HepG2 (cell line): ENCODE results near the gene CCNT2. TPM values are rescaled to one million over a fixed set of nuclear protein-coding genes. Genes with fewer than 3 reads are reported as not detected.

Experiments used
- ELF3 ChIP-seq: IDR thresholded peaks from 2 replicates; pipeline ENCODE4 v1.6.1; 2016; ENCODE audit warnings: missing genetic modification reagents, missing compliant biosample characterization
- HNF4G ChIP-seq, 2 experiments: sonication (generic) in 1 of 2; formaldehyde crosslinking in 1 of 2; IDR thresholded peaks; 2 replicates each; pipeline versions ENCODE4 v1.4.0 to v1.6.1; 2011 to 2020; ENCODE audit warnings: borderline replicate concordance in 2 of 2, low read depth in 2 of 2, mild to moderate bottlenecking in 2 of 2, low read length in 1 of 2, missing genetic modification reagents in 1 of 2, moderate library complexity in 1 of 2
- KLF13 ChIP-seq: sonication (generic); formaldehyde crosslinking; IDR thresholded peaks from 2 replicates; pipeline ENCODE4 v1.4.0; 2020; ENCODE audit warnings: mild to moderate bottlenecking, missing genetic modification reagents
- KLF15 ChIP-seq: sonication (generic); formaldehyde crosslinking; IDR thresholded peaks from 2 replicates; pipeline ENCODE4 v1.8.1; 2023; ENCODE audit warnings: borderline replicate concordance, mild to moderate bottlenecking, inconsistent platforms, missing genetic modification reagents, mixed read lengths
- MLLT10 ChIP-seq: sonication (generic); formaldehyde crosslinking; IDR thresholded peaks from 2 replicates; pipeline ENCODE4 v1.4.0; 2020; ENCODE audit warnings: missing genetic modification reagents
- MXI1 ChIP-seq: IDR thresholded peaks from 3 replicates; pipeline ENCODE4 v1.6.1; 2012; ENCODE audit warnings: low read depth, low read length, inconsistent platforms, borderline replicate concordance
- PITX1 ChIP-seq: sonication (generic); formaldehyde crosslinking; IDR thresholded peaks from 2 replicates; pipeline ENCODE4 v1.5.1; 2020; ENCODE audit warnings: mild to moderate bottlenecking, missing genetic modification reagents
- SP5 ChIP-seq: IDR thresholded peaks from 2 replicates; pipeline ENCODE4 v1.6.1; 2016; ENCODE audit warnings: low read depth, borderline replicate concordance
- SRY ChIP-seq: sonication (generic); formaldehyde crosslinking; IDR thresholded peaks from 2 replicates; pipeline ENCODE4 v1.8.0; 2022; ENCODE audit warnings: mild to moderate bottlenecking, missing genetic modification reagents
- TP53 ChIP-seq: sonication (generic); formaldehyde crosslinking; conservative IDR thresholded peaks from 2 replicates; pipeline ENCODE4 v1.4.0; 2020; ENCODE audit warnings: missing genetic modification reagents
- YEATS4 ChIP-seq: sonication (generic); formaldehyde crosslinking; IDR thresholded peaks from 2 replicates; pipeline ENCODE4 v1.4.0; 2020; ENCODE audit warnings: missing genetic modification reagents, borderline replicate concordance
- ZNF326 ChIP-seq: sonication (generic); formaldehyde crosslinking; IDR thresholded peaks from 2 replicates; pipeline ENCODE4 v1.4.0; 2020; ENCODE audit warnings: missing genetic modification reagents, borderline replicate concordance
- ZNF383 ChIP-seq: sonication (generic); formaldehyde crosslinking; IDR thresholded peaks from 2 replicates; pipeline ENCODE4 v1.4.0; 2020; ENCODE audit warnings: missing genetic modification reagents, mild to moderate bottlenecking, borderline replicate concordance
- ZNF616 ChIP-seq: sonication (generic); formaldehyde crosslinking; IDR thresholded peaks from 2 replicates; pipeline ENCODE4 v1.5.0; 2020; ENCODE audit warnings: low read depth, mild to moderate bottlenecking, missing genetic modification reagents
- ZZZ3 ChIP-seq: sonication (generic); formaldehyde crosslinking; IDR thresholded peaks from 2 replicates; pipeline ENCODE4 v1.4.0; 2020; ENCODE audit warnings: missing genetic modification reagents, mild to moderate bottlenecking, borderline replicate concordance
- polyA plus RNA-seq, 8 experiments: library from polyadenylated mRNA; depleted of rRNA in 3 of 8; stranded (reverse) in 7 of 8; unstranded in 1 of 8; fragments of >200 nt; fragmentation: Illumina TruSeq in 4 of 8; extraction: Trizol in 4 of 8; gene quantifications; 2 replicates each; pipeline versions ENCODE4 v1.2.1 to v1.2.3, GENCODE V29; 2011 to 2016; ENCODE audit warnings: low read depth in 4 of 8, missing spikeins in 1 of 8, mixed read lengths in 1 of 8; ENCODE audit not compliant: insufficient read depth in 1 of 8
- total RNA-seq, 5 experiments: library from RNA; depleted of rRNA; stranded (reverse); fragments of >200 nt; fragmentation: Illumina TruSeq; extraction: Trizol; gene quantifications; 2 replicates each; pipeline ENCODE4 v1.2.3, GENCODE V29; 2016; ENCODE audit warnings: low read depth in 1 of 5
- TF ChIP-seq, protein P1 (sequence below): sonication (generic); formaldehyde crosslinking; IDR thresholded peaks from 2 replicates; pipeline ENCODE4 v1.4.0; 2020; ENCODE audit warnings: missing genetic modification reagents
- TF ChIP-seq, protein P2 (sequence below): sonication (generic); formaldehyde crosslinking; IDR thresholded peaks from one replicate; pipeline ENCODE4 v1.5.1; 2020; ENCODE audit warnings: mild to moderate bottlenecking, missing genetic modification reagents; ENCODE audit errors: not compliant biosample characterization
- TF ChIP-seq, protein P3 (sequence below): sonication (generic); formaldehyde crosslinking; IDR thresholded peaks from 2 replicates; pipeline ENCODE4 v1.4.0; 2020; ENCODE audit warnings: mild to moderate bottlenecking, missing genetic modification reagents

The CCNT2 gene
- total and polyA plus RNA-seq, 2 of the 13 experiments (the other 11 are each of a cell fraction or from before 2014, with no cell fraction given): 22.1 to 34.4 TPM

DNA sequence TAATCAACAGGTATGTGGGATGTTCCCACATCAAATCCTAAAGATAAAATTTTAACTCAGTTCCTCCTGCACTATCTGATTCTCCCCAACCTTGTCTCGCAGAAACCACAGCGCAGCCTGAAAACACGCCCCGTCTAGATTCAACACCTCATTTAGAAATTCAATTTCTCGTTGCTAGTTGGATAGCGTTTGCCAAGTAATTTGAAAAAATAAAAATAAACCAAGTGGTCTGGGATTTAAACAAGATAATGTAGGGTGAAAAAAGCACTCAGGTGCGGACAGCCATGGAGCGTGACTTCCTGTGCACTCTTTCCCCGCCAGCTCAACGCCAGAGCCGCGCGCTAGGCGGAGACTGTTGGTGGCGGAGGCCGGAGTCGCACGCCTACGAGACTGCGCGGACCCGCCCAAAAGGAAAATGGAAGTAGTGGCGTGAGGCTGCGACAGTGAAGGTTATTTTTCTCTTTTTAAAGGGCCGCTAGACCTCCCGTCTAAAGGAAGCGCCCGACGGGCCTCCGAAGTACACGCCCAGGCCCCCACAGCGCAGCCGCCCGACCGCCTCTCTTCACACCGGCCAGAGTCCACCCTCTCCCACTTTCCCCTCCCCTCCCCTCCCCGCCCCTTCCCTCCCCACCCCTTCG lies 615 bp upstream of the CCNT2 start (continued):
- TF ChIP-seq, protein P1, sequence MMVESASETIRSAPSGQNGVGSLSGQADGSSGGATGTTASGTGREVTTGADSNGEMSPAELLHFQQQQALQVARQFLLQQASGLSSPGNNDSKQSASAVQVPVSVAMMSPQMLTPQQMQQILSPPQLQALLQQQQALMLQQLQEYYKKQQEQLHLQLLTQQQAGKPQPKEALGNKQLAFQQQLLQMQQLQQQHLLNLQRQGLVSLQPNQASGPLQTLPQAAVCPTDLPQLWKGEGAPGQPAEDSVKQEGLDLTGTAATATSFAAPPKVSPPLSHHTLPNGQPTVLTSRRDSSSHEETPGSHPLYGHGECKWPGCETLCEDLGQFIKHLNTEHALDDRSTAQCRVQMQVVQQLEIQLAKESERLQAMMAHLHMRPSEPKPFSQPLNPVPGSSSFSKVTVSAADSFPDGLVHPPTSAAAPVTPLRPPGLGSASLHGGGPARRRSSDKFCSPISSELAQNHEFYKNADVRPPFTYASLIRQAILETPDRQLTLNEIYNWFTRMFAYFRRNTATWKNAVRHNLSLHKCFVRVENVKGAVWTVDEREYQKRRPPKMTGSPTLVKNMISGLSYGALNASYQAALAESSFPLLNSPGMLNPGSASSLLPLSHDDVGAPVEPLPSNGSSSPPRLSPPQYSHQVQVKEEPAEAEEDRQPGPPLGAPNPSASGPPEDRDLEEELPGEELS: no peak
- TF ChIP-seq HNF4G (IDR thresholded peaks at IDR 0.05; ENCODE audit: borderline replicate concordance, low read depth, low read length): peak; percentile 40; the same call in 1 of the 2 replicates
- no peak; the same call in 1 of the 2 replicates for TF ChIP-seq HNF4G (CRISPR knock-in tag; IDR thresholded peaks at IDR 0.05; ENCODE audit: borderline replicate concordance, low read depth)
- peak; percentile 96 for TF ChIP-seq SRY (CRISPR knock-in tag)
- TF ChIP-seq ZNF383 (CRISPR knock-in tag): no peak
- TF ChIP-seq, protein P2, sequence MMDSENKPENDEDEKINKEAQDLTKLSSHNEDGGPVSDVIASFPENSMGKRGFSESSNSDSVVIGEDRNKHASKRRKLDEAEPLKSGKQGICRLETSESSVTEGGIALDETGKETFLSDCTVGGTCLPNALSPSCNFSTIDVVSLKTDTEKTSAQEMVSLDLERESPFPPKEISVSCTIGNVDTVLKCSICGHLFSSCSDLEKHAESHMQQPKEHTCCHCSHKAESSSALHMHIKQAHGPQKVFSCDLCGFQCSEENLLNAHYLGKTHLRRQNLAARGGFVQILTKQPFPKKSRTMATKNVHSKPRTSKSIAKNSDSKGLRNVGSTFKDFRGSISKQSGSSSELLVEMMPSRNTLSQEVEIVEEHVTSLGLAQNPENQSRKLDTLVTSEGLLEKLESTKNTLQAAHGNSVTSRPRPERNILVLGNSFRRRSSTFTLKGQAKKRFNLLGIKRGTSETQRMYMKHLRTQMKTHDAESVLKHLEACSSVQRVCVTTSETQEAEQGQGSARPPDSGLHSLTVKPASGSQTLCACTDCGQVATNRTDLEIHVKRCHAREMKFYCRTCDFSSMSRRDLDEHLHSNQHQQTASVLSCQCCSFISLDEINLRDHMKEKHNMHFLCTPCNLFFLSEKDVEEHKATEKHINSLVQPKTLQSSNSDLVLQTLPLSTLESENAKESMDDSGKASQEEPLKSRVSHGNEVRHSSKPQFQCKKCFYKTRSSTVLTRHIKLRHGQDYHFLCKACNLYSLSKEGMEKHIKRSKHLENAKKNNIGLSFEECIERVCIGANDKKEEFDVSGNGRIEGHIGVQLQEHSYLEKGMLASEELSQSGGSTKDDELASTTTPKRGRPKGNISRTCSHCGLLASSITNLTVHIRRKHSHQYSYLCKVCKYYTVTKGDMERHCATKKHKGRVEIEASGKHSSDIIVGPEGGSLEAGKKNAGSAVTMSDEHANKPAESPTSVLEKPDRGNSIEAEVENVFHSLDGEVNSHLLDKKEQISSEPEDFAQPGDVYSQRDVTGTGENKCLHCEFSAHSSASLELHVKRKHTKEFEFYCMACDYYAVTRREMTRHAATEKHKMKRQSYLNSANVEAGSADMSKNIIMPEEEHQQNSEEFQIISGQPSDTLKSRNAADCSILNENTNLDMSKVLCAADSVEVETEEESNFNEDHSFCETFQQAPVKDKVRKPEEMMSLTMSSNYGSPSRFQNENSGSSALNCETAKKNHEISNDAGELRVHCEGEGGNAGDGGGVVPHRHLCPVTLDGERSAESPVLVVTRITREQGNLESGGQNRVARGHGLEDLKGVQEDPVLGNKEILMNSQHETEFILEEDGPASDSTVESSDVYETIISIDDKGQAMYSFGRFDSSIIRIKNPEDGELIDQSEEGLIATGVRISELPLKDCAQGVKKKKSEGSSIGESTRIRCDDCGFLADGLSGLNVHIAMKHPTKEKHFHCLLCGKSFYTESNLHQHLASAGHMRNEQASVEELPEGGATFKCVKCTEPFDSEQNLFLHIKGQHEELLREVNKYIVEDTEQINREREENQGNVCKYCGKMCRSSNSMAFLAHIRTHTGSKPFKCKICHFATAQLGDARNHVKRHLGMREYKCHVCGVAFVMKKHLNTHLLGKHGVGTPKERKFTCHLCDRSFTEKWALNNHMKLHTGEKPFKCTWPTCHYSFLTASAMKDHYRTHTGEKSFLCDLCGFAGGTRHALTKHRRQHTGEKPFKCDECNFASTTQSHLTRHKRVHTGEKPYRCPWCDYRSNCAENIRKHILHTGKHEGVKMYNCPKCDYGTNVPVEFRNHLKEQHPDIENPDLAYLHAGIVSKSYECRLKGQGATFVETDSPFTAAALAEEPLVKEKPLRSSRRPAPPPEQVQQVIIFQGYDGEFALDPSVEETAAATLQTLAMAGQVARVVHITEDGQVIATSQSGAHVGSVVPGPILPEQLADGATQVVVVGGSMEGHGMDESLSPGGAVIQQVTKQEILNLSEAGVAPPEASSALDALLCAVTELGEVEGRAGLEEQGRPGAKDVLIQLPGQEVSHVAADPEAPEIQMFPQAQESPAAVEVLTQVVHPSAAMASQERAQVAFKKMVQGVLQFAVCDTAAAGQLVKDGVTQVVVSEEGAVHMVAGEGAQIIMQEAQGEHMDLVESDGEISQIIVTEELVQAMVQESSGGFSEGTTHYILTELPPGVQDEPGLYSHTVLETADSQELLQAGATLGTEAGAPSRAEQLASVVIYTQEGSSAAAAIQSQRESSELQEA: peak; percentile 6
- peak; percentile 67 for TF ChIP-seq YEATS4
- no peak for TF ChIP-seq ZNF616 (CRISPR knock-in tag)
- TF ChIP-seq ZNF326 (CRISPR knock-in tag): no peak
- 0 out of 3 replicates have a peak, but pooled peaks have one; percentile 68 for TF ChIP-seq MXI1
- TF ChIP-seq MLLT10 (CRISPR knock-in tag): no peak
- no peak; the same call in 1 of the 2 replicates for TF ChIP-seq ZZZ3 (CRISPR knock-in tag)
- TF ChIP-seq SP5 (CRISPR knock-in tag): peak; percentile 35; the same call in 1 of the 2 replicates
- TF ChIP-seq, protein P3, sequence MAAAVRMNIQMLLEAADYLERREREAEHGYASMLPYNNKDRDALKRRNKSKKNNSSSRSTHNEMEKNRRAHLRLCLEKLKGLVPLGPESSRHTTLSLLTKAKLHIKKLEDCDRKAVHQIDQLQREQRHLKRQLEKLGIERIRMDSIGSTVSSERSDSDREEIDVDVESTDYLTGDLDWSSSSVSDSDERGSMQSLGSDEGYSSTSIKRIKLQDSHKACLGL (CRISPR knock-in tag): no peak
- TF ChIP-seq KLF13: no peak
- TF ChIP-seq PITX1 (CRISPR knock-in tag): peak; percentile 54; the same call in 1 of the 2 replicates
- peak; percentile 23; the same call in 1 of the 2 replicates for TF ChIP-seq ELF3
- no peak for TF ChIP-seq KLF15
- TF ChIP-seq TP53 (CRISPR knock-in tag): no peak
